ENCODE measurements around the gene CCDC86. TPM values are rescaled to one million over a fixed set of nuclear protein-coding genes. Genes with fewer than 3 reads are reported as not detected.

Gene CCDC86
- total RNA-seq, 2 experiments from 2014 or later = 21.3 to 24.7 TPM

GRCh38 chr11:60854140-60854846, 12.4 kb downstream of the CCDC86 start:
- no peaks in the 10 kb centered on the region for H3K79me2 ChIP-seq (ENCODE audit: insufficient read depth, low read depth, low read length)
- BruUV-seq (replicated peaks) = no TSS peak
- peaks cover 42% of the 10 kb centered on the region for H3K36me3 ChIP-seq (ENCODE audit: insufficient read depth, low read length)
- H3K27ac ChIP-seq (ENCODE audit: low read depth, low read length, poor library complexity, severe bottlenecking) = no peak overlapping the region
- no peak for TF ChIP-seq CTCF (conservative IDR thresholded peaks at IDR 0.05; ENCODE audit: low read length)
- no peak for TF ChIP-seq EZH2phosphoT487 (IDR thresholded peaks at IDR 0.05; ENCODE audit: borderline replicate concordance, low read depth, low read length)
- no peak overlapping the region for H3K4me2 ChIP-seq (ENCODE audit: low read length)
- no peaks in the 10 kb centered on the region for H3K9me2 ChIP-seq (ENCODE audit: insufficient read depth, low read length)
- no peaks in the 10 kb centered on the region for H4K20me1 ChIP-seq (ENCODE audit: insufficient read depth, low read length)
- H3K4me1 ChIP-seq (ENCODE audit: insufficient read depth, low read length, poor library complexity, severe bottlenecking) = peaks cover 10% of the 10 kb centered on the region
- no peak overlapping the region for H3K4me3 ChIP-seq (ENCODE audit: low read depth, low read length, poor library complexity, severe bottlenecking)
- H3K9me3 ChIP-seq (ENCODE audit: low read length) = no peaks in the 10 kb centered on the region
- H2AFZ ChIP-seq (ENCODE audit: low read length) = no peak overlapping the region
- intact Hi-C loops (cut with micrococcal nuclease; ENCODE audit: unreplicated experiment) = no loop called here
- ChIA-PET CTCF (ENCODE audit: unreplicated experiment) (no interaction called here), POLR2A (no interaction called here)
- DNase-seq (ENCODE audit: low spot score) = no peak

GRCh38 chr11:60854847-60855725, 13.2 kb downstream of the CCDC86 start:
- TF ChIP-seq CTCF (conservative IDR thresholded peaks at IDR 0.05; ENCODE audit: low read length) (no peak), EZH2phosphoT487 (IDR thresholded peaks at IDR 0.05; ENCODE audit: borderline replicate concordance, low read depth, low read length) (no peak)
- Histone ChIP-seq H2AFZ (ENCODE audit: low read length) (no peak overlapping the region), H3K9me3 (ENCODE audit: low read length) (no peaks in the 10 kb centered on the region), H4K20me1 (ENCODE audit: insufficient read depth, low read length) (no peaks in the 10 kb centered on the region), H3K4me1 (ENCODE audit: insufficient read depth, low read length, poor library complexity, severe bottlenecking) (peaks cover 10% of the 10 kb centered on the region), H3K79me2 (ENCODE audit: insufficient read depth, low read depth, low read length) (no peaks in the 10 kb centered on the region), H3K27ac (ENCODE audit: low read depth, low read length, poor library complexity, severe bottlenecking) (no peak overlapping the region), H3K9me2 (ENCODE audit: insufficient read depth, low read length) (no peaks in the 10 kb centered on the region), H3K36me3 (ENCODE audit: insufficient read depth, low read length) (peaks cover 34% of the 10 kb centered on the region), H3K4me3 (ENCODE audit: low read depth, low read length, poor library complexity, severe bottlenecking) (no peak overlapping the region), H3K4me2 (ENCODE audit: low read length) (no peak overlapping the region)
- intact Hi-C loops (cut with micrococcal nuclease; ENCODE audit: unreplicated experiment) = no loop called here
- DNase-seq (ENCODE audit: low spot score) = no peak
- ChIA-PET CTCF (ENCODE audit: unreplicated experiment) (interaction anchor here (0.6 kb wide), 1 partner anchor 33 kb away, joined by 6 read pairs; no protein-coding TSS in a partner anchor), POLR2A (no interaction called here)
- no TSS peak for BruUV-seq (replicated peaks)

Data from OCI-LY7 (cell line).